Measurements from ENCODE around the gene NCAPH2. TPM values are rescaled to one million over a fixed set of nuclear protein-coding genes. Genes with fewer than 3 reads are reported as not detected.

NCAPH2 gene
- total and polyA plus RNA-seq, 2 of the 8 experiments (the other 6 are each of a cell fraction or from before 2014, with no cell fraction given) = 62.2 to 81.6 TPM

- no peak overlapping the region for H3K14ac ChIP-seq (ENCODE audit: insufficient read length)
- no peaks in the 10 kb centered on the region for H3K23me2 ChIP-seq (ENCODE audit: low read depth, low read length)
- H3K4me2 ChIP-seq (ENCODE audit: insufficient read depth in 1 of 2, low read depth in 2 of 2, low read length in 2 of 2) = no peak overlapping the region
- H2AK5ac ChIP-seq (ENCODE audit: low read depth, low read length) = no peak overlapping the region
- no peaks in the 10 kb centered on the region for H3K79me1 ChIP-seq (ENCODE audit: low read depth, low read length)
- no peaks in the 10 kb centered on the region for H3K9me3 ChIP-seq (ENCODE audit: insufficient read depth in 2 of 2, low read depth in 1 of 2, low read length in 1 of 2)
- no peak overlapping the region for H3K4ac ChIP-seq (replicated peaks; ENCODE audit: insufficient read length, low read depth, low read length)
- no peaks in the 10 kb centered on the region for H3K36me3 ChIP-seq (ENCODE audit: control insufficient read depth in 2 of 4, insufficient read depth in 4 of 4, low read length in 3 of 4)
- H2BK5ac ChIP-seq (ENCODE audit: low read depth, low read length) = no peak overlapping the region
- H3K56ac ChIP-seq (replicated peaks; ENCODE audit: insufficient read length, low read depth, low read length) = no peak overlapping the region
- H3K27ac ChIP-seq (ENCODE audit: low read depth, low read length) = no peak overlapping the region
- H2BK12ac ChIP-seq (ENCODE audit: low read depth, low read length) = no peak overlapping the region
- DNase-seq (ENCODE audit: low read depth in 1 of 2, low spot score in 2 of 2) = peak in 1 of 2 experiments; percentile 38
- H4K8ac ChIP-seq (ENCODE audit: extremely low read depth, insufficient read depth, low read length) = no peak overlapping the region
- H4K5ac ChIP-seq (ENCODE audit: insufficient read length, low read depth, low read length) = no peak overlapping the region
- H3K4me3 ChIP-seq (ENCODE audit: extremely low read depth in 1 of 4, insufficient read depth in 2 of 4, low read depth in 3 of 4, low read length in 4 of 4) = no peak overlapping the region
- no peak overlapping the region for H2BK20ac ChIP-seq (ENCODE audit: low read length)
- H3K9ac ChIP-seq (replicated peaks in 1 of 4; ENCODE audit: extremely low read depth in 1 of 4, low read depth in 3 of 4, low read length in 3 of 4) = no peak overlapping the region
- peaks cover 0 to 2% (median 0%) of the 10 kb centered on the region in 4 experiments; a peak in 1 of 7 replicates for H3K27me3 ChIP-seq (replicated peaks in 1 of 4; ENCODE audit: control insufficient read depth in 3 of 4, extremely low read depth in 1 of 4, insufficient read depth in 3 of 4, low read length in 3 of 4)
- no peak overlapping the region for H2AFZ ChIP-seq (ENCODE audit: low read length)
- CTCF ChIA-PET (ENCODE audit: partially characterized antibody) = interaction anchor here (1.0 to 1.5 kb wide), 2 partner anchors 9 to 86 kb away, joined by 3 to 7 read pairs; no protein-coding TSS in a partner anchor
- H3K23ac ChIP-seq (ENCODE audit: insufficient read length) = no peak overlapping the region
- H3K4me1 ChIP-seq (replicated peaks in 1 of 4; ENCODE audit: control insufficient read depth in 3 of 4, insufficient read depth in 4 of 4, low read length in 3 of 4) = no peaks in the 10 kb centered on the region; a peak in 1 of 7 replicates
- H3K79me2 ChIP-seq (ENCODE audit: control insufficient read depth in 1 of 2, insufficient read depth in 2 of 2, low read length in 2 of 2) = no peaks in the 10 kb centered on the region
- H4K20me1 ChIP-seq (replicated peaks in 1 of 2; ENCODE audit: control insufficient read depth in 1 of 2, insufficient read depth in 2 of 2, low read length in 2 of 2) = no peaks in the 10 kb centered on the region
- WGBS, 2 experiments (ENCODE audit: extremely low coverage in 1 of 2, insufficient coverage in 1 of 2, insufficient read length in 1 of 2, insufficient replicate concordance in 2 of 2, low coverage in 1 of 2, low lambda C conversion rate in 2 of 2, missing lambda C conversion rate in 1 of 2) = 91% methylated on average over 11 of the region's 19 CpGs; no CpG with 5 or more reads in 1 of the 2 experiments
- H2BK15ac ChIP-seq (ENCODE audit: low read length) = no peak overlapping the region
- POLR2A ChIA-PET (ENCODE audit: partially characterized antibody) = interaction anchor here (0.8 kb wide), 1 partner anchor 9 kb away, joined by 5 read pairs; no protein-coding TSS in a partner anchor
- no peak for FAIRE-seq
- no peak overlapping the region for H2BK120ac ChIP-seq (replicated peaks; ENCODE audit: low read depth, low read length)
- no peak overlapping the region for H4K91ac ChIP-seq (replicated peaks; ENCODE audit: insufficient read length, low read length)
- H3K18ac ChIP-seq (ENCODE audit: extremely low read depth, low read length) = no peak overlapping the region
- TF ChIP-seq HDAC2 (IDR thresholded peaks at IDR 0.05; ENCODE audit: borderline replicate concordance in 1 of 2, low read depth in 2 of 2, low read length in 2 of 2) (no peak), TBP (IDR thresholded peaks at IDR 0.05; ENCODE audit: low read depth, low read length) (no peak), SP4 (IDR thresholded peaks at IDR 0.05; ENCODE audit: low read length) (no peak), HDAC6 (IDR thresholded peaks at IDR 0.05; ENCODE audit: low read depth, low read length) (no peak), MAFK (IDR thresholded peaks at IDR 0.05; ENCODE audit: low read depth, low read length) (no peak), E2F6 (IDR thresholded peaks at IDR 0.05) (no peak), GTF2F1 (IDR thresholded peaks at IDR 0.05; ENCODE audit: borderline replicate concordance, low read depth, low read length) (no peak), ATF2 (IDR thresholded peaks at IDR 0.05; ENCODE audit: low read length) (no peak), RXRA (IDR thresholded peaks at IDR 0.05; ENCODE audit: insufficient read depth, low read depth, low read length) (no peak), TCF12 (IDR thresholded peaks at IDR 0.05; ENCODE audit: low read depth, low read length) (no peak), CREB1 (IDR thresholded peaks at IDR 0.05) (no peak)
Measured at GRCh38 chr22:50488886-50489285, 19.1 kb upstream of the NCAPH2 start.

Measured in H1 (cell line).